Mesenteric fat pad (tissue), 1 donor: ENCODE results near the gene USP17L26. TPM values are rescaled to one million over a fixed set of nuclear protein-coding genes. Genes with fewer than 3 reads are reported as not detected.
"Not testable (repeated sequence)": the region's sequence is repeated elsewhere in the genome, so short reads cannot be mapped to it uniquely, and the experiment has no call there.

Source experiments
- DNase-seq: peaks from one replicate; pipeline ENCODE4 v3.0.0-alpha.2; 2020; ENCODE audit warnings: low spot score
- long read RNA-seq: library from polyadenylated mRNA; unstranded; transcript quantifications from one replicate; pipeline ENCODE4 v2.0.0, GENCODE V29; 2020
- total RNA-seq: library from RNA; stranded (reverse); fragmentation: NEBNext Ultra II Directional; extraction: Animal tissue kit (Norgen Biotek cat#: 25700); gene quantifications from one replicate; pipeline ENCODE4 v1.2.1, GENCODE V29; 2021
- donor health status: DM: yes; HTN: yes; CAD: no.

Gene USP17L26, protein sequence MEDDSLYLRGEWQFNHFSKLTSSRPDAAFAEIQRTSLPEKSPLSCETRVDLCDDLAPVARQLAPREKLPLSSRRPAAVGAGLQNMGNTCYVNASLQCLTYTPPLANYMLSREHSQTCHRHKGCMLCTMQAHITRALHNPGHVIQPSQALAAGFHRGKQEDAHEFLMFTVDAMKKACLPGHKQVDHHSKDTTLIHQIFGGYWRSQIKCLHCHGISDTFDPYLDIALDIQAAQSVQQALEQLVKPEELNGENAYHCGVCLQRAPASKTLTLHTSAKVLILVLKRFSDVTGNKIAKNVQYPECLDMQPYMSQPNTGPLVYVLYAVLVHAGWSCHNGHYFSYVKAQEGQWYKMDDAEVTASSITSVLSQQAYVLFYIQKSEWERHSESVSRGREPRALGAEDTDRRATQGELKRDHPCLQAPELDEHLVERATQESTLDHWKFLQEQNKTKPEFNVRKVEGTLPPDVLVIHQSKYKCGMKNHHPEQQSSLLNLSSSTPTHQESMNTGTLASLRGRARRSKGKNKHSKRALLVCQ
- not detected for total RNA-seq
- long read RNA-seq, result 0 reads

DNA sequence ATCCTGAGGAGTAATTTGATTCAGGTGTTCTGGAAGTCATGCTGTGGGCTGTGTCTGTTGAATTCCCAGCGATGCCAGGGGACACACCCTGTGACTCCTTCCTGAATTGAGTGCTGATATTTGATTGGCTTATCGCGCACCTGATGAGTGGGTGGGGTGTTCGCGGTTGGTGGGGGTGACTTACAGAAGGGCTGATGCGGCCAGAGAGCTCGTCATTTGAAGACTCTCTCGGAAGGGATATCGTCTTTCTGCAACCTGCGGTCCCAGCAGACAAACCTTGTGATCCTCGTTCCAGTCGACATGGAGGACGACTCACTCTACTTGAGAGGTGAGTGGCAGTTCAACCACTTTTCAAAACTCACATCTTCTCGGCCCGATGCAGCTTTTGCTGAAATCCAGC, at the start of gene USP17L26:
TSS of gene USP17L26 (plus strand) at position 301 of the 400 bp plus-strand sequence. CDS start at position 301, 0 bp downstream.
- not testable (repeated sequence) for DNase-seq

DNA sequence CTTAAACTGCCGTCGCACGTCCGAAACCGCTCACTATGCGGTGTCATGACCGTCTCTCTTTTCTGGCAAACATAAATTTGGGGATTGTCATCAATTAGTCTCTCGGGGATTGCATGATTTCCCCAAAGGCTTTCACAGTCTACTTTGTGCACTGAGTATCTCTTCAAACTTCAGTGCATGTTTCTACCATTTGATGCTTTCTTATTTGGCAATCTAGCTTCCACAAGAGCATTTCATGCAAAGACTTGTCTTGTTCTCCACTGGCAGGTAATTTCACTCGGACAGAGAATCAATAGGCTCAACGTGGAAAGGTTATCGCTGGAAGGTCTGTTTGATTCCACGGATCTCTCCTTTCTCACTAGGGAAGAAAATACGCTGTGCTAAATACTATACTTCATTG, 10.3 kb upstream of the USP17L26 start:
- not testable (repeated sequence) for DNase-seq

DNA sequence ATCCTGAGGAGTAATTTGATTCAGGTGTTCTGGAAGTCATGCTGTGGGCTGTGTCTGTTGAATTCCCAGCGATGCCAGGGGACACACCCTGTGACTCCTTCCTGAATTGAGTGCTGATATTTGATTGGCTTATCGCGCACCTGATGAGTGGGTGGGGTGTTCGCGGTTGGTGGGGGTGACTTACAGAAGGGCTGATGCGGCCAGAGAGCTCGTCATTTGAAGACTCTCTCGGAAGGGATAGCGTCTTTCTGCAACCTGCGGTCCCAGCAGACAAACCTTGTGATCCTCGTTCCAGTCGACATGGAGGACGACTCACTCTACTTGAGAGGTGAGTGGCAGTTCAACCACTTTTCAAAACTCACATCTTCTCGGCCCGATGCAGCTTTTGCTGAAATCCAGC, 9.6 kb upstream of the USP17L26 start, which contains the start of gene USP17L24:
TSS of gene USP17L24 (plus strand) at position 301 of the 400 bp plus-strand sequence. CDS start at position 301, 0 bp downstream.
- not testable (repeated sequence) for DNase-seq

DNA sequence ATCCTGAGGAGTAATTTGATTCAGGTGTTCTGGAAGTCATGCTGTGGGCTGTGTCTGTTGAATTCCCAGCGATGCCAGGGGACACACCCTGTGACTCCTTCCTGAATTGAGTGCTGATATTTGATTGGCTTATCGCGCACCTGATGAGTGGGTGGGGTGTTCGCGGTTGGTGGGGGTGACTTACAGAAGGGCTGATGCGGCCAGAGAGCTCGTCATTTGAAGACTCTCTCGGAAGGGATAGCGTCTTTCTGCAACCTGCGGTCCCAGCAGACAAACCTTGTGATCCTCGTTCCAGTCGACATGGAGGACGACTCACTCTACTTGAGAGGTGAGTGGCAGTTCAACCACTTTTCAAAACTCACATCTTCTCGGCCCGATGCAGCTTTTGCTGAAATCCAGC, 4.8 kb upstream of the USP17L26 start, which contains the start of gene USP17L25:
TSS of gene USP17L25 (plus strand) at position 301 of the 400 bp plus-strand sequence. CDS start at position 301, 0 bp downstream.
- DNase-seq, result not testable (repeated sequence)

DNA sequence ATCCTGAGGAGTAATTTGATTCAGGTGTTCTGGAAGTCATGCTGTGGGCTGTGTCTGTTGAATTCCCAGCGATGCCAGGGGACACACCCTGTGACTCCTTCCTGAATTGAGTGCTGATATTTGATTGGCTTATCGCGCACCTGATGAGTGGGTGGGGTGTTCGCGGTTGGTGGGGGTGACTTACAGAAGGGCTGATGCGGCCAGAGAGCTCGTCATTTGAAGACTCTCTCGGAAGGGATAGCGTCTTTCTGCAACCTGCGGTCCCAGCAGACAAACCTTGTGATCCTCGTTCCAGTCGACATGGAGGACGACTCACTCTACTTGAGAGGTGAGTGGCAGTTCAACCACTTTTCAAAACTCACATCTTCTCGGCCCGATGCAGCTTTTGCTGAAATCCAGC, 4.6 kb downstream of the USP17L26 start, which contains the start of gene USP17L5:
TSS of gene USP17L5 (plus strand) at position 301 of the 400 bp plus-strand sequence. CDS start at position 301, 0 bp downstream.
- DNase-seq, result not testable (repeated sequence)

DNA sequence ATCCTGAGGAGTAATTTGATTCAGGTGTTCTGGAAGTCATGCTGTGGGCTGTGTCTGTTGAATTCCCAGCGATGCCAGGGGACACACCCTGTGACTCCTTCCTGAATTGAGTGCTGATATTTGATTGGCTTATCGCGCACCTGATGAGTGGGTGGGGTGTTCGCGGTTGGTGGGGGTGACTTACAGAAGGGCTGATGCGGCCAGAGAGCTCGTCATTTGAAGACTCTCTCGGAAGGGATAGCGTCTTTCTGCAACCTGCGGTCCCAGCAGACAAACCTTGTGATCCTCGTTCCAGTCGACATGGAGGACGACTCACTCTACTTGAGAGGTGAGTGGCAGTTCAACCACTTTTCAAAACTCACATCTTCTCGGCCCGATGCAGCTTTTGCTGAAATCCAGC, 9.4 kb downstream of the USP17L26 start, which contains the start of gene USP17L27:
TSS of gene USP17L27 (plus strand) at position 301 of the 400 bp plus-strand sequence. CDS start at position 301, 0 bp downstream.
- not testable (repeated sequence) for DNase-seq

DNA sequence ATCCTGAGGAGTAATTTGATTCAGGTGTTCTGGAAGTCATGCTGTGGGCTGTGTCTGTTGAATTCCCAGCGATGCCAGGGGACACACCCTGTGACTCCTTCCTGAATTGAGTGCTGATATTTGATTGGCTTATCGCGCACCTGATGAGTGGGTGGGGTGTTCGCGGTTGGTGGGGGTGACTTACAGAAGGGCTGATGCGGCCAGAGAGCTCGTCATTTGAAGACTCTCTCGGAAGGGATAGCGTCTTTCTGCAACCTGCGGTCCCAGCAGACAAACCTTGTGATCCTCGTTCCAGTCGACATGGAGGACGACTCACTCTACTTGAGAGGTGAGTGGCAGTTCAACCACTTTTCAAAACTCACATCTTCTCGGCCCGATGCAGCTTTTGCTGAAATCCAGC, 14.1 kb downstream of the USP17L26 start, which contains the start of gene USP17L28:
TSS of gene USP17L28 (plus strand) at position 301 of the 400 bp plus-strand sequence. CDS start at position 301, 0 bp downstream.
- not testable (repeated sequence) for DNase-seq

DNA sequence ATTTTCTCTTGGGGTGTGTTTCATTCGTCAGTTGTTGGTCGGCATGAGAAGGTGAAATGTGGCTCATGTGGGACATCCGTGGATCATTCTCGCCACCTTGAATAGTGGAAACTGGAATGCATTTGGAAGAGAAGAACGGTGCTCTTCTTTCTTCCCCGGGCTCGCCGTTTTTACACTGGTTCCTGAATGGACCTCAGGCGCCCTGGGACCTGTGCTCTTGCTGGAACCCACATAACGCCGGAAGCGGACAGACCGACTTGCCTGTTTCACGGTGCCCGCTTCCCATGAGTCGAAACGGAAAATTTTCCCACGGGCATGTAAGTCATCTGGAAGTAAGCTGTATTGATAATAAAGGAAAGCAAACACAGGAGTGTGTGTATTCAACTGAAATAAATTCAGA, 16.4 kb downstream of the USP17L26 start:
- not testable (repeated sequence) for DNase-seq

DNA sequence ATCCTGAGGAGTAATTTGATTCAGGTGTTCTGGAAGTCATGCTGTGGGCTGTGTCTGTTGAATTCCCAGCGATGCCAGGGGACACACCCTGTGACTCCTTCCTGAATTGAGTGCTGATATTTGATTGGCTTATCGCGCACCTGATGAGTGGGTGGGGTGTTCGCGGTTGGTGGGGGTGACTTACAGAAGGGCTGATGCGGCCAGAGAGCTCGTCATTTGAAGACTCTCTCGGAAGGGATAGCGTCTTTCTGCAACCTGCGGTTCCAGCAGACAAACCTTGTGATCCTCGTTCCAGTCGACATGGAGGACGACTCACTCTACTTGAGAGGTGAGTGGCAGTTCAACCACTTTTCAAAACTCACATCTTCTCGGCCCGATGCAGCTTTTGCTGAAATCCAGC, 18.9 kb downstream of the USP17L26 start, which contains the start of gene USP17L29:
TSS of gene USP17L29 (plus strand) at position 301 of the 400 bp plus-strand sequence. CDS start at position 301, 0 bp downstream.
- DNase-seq, result not testable (repeated sequence)

DNA sequence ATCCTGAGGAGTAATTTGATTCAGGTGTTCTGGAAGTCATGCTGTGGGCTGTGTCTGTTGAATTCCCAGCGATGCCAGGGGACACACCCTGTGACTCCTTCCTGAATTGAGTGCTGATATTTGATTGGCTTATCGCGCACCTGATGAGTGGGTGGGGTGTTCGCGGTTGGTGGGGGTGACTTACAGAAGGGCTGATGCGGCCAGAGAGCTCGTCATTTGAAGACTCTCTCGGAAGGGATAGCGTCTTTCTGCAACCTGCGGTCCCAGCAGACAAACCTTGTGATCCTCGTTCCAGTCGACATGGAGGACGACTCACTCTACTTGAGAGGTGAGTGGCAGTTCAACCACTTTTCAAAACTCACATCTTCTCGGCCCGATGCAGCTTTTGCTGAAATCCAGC, 28.4 kb downstream of the USP17L26 start, which contains the start of gene USP17L30:
TSS of gene USP17L30 (plus strand) at position 301 of the 400 bp plus-strand sequence. CDS start at position 301, 0 bp downstream.
- DNase-seq, result not testable (repeated sequence)

DNA sequence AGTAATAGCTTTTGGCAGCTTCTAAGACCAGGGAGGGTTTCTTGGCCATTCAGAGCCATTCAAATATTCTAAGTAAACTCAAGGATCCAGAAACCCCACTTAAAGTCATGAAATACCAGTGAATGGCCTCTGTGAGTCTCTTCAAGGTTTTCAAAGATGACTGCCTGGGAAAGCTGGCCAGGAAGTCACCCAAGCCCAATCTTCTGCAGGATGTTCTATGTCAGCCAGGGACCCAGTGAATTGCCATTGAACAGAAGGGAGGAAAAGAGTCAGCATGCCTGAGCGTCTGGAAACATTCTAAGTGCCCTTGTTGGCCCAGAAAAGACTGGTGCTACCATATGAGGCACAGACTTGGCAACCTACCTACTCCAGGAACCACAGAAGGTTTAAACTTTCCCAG, 45.4 kb downstream of the USP17L26 start:
- DNase-seq, result not testable (repeated sequence)

DNA sequence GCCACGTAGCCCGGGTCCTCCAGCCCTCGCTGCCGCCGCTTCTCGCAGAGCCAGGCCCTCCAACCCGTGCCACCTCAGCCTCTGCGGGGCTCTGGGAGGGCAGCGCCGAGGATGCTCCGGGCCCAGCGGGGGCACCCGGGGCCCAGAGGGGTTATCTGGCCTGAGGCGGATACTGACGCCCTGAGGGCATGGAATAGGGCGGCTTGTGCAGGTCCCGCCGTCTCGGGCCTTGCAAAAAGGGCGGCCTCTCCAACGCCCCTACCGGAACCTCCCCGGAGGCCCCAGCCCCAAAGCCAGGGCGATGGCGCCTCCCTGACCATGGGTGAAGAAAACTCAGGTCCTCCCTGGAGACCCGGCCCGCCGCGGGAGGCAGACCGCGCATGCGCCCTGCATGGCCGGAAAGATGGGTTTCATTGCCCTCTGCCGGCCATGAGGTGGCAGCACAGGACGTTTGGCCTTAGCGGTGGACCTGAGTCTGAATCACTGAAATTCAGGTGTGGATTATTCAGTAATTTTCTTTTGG, 46.6 kb downstream of the USP17L26 start:
- not testable (repeated sequence) for DNase-seq

DNA sequence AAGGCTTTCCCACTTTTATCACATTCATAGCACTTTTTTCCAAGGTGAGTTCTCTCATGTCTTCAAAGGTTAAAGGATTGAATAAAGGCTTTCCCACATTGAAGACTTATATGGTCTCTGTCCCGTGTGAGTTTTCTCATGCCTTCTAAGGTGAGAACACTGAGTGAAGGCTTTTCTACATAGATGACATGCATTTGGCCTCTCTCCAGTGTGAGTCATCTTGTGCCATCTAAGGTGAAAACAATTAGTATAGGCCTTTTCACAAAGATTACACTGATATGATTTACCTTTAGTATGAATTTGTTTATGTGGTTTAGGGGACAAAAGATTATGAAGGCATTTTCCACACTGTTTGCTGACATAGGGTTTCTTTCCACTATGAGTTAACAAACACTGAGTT, 49.7 kb downstream of the USP17L26 start:
- no peak for DNase-seq

Other genes starting within 250 kb of the USP17L26 start
- gene FAM90A26, start 164.2 kb upstream of the USP17L26 start, total RNA-seq, result not detected
- not detected for gene USP17L10, start 124.0 kb upstream of the USP17L26 start, total RNA-seq
- gene USP17L11, start 119.3 kb upstream of the USP17L26 start, total RNA-seq, result not detected
- gene USP17L12, start 114.5 kb upstream of the USP17L26 start, total RNA-seq, result not detected
- not detected for gene USP17L13, start 109.8 kb upstream of the USP17L26 start, total RNA-seq
- not detected for gene USP17L15, start 100.3 kb upstream of the USP17L26 start, total RNA-seq
- not detected for gene USP17L17, start 90.8 kb upstream of the USP17L26 start, total RNA-seq
- gene USP17L18, start 86.0 kb upstream of the USP17L26 start, total RNA-seq, result not detected
- gene USP17L19, start 81.3 kb upstream of the USP17L26 start, total RNA-seq, result not detected
- gene USP17L20, start 76.5 kb upstream of the USP17L26 start, total RNA-seq, result not detected
- not detected for gene USP17L21, start 71.8 kb upstream of the USP17L26 start, total RNA-seq
- gene USP17L22, start 67.0 kb upstream of the USP17L26 start, total RNA-seq, result not detected
- not detected for gene USP17L24, start 9.5 kb upstream of the USP17L26 start, total RNA-seq
- not detected for gene USP17L25, start 4.7 kb upstream of the USP17L26 start, total RNA-seq
- not detected for gene USP17L5, start 4.7 kb downstream of the USP17L26 start, total RNA-seq
- gene USP17L27, start 9.5 kb downstream of the USP17L26 start, total RNA-seq, result not detected
- gene USP17L28, start 14.2 kb downstream of the USP17L26 start, total RNA-seq, result not detected
- not detected for gene USP17L29, start 19.0 kb downstream of the USP17L26 start, total RNA-seq
- not detected for gene USP17L30, start 28.5 kb downstream of the USP17L26 start, total RNA-seq
- not detected for gene DEFB131A, start 109.8 kb downstream of the USP17L26 start, total RNA-seq